ENCODE measurements around the gene TMEM256. TPM values are rescaled to one million over a fixed set of nuclear protein-coding genes. Genes with fewer than 3 reads are reported as not detected.

Gene TMEM256
- 10 to 100 TPM; 81.9 to 99.2 (median 87.3) TPM for polyA plus RNA-seq (ENCODE audit: insufficient read length in 3 of 3)
- long read RNA-seq, donor 1, transcript TMEM256-201 (4 exons, 486 nt), result major isoform, 66 of 92 reads
- long read RNA-seq, donor 1, partial matches to known transcripts, result 13 of 92 reads
- long read RNA-seq, donor 1, other reads (novel, unspliced or antisense), result 10 of 92 reads
- long read RNA-seq, donor 2, transcript TMEM256-201 (4 exons, 486 nt), result major isoform, 59 of 81 reads
- long read RNA-seq, donor 2, partial matches to known transcripts, result 22 of 81 reads
- long read RNA-seq, donor 2, other reads (novel, unspliced or antisense), result 0 of 81 reads
- long read RNA-seq, donor 3, transcript TMEM256-201 (4 exons, 486 nt), result major isoform, 91 of 132 reads
- long read RNA-seq, donor 3, partial matches to known transcripts, result 18 of 132 reads
- long read RNA-seq, donor 3, other reads (novel, unspliced or antisense), result 21 of 132 reads
- long read RNA-seq, donor 4, transcript TMEM256-201 (4 exons, 486 nt), result major isoform, 80 of 99 reads
- long read RNA-seq, donor 4, partial matches to known transcripts, result 7 of 99 reads
- long read RNA-seq, donor 4, other reads (novel, unspliced or antisense), result 9 of 99 reads
- long read RNA-seq, donor 5, result 0 reads
- long read RNA-seq, donor 6, transcript TMEM256-201 (4 exons, 486 nt), result major isoform, 50 of 54 reads
- long read RNA-seq, donor 6, partial matches to known transcripts, result 0 of 54 reads
- long read RNA-seq, donor 6, other reads (novel, unspliced or antisense), result 0 of 54 reads
- long read RNA-seq, donor 7, transcript TMEM256-201 (4 exons, 486 nt), result major isoform, 101 of 165 reads
- long read RNA-seq, donor 7, partial matches to known transcripts, result 35 of 165 reads
- long read RNA-seq, donor 7, other reads (novel, unspliced or antisense), result 27 of 165 reads
- long read RNA-seq, donor 8, result 0 reads
- long read RNA-seq, donor 9, transcript TMEM256-201 (4 exons, 486 nt), result major isoform, 46 of 75 reads
- long read RNA-seq, donor 9, partial matches to known transcripts, result 17 of 75 reads
- long read RNA-seq, donor 9, other reads (novel, unspliced or antisense), result 9 of 75 reads
- long read RNA-seq, donor 10, transcript TMEM256-201 (4 exons, 486 nt), result major isoform, 78 of 120 reads
- long read RNA-seq, donor 10, partial matches to known transcripts, result 21 of 120 reads
- long read RNA-seq, donor 10, other reads (novel, unspliced or antisense), result 17 of 120 reads
- long read RNA-seq, donor 11, transcript TMEM256-201 (4 exons, 486 nt), result major isoform, 52 of 63 reads
- long read RNA-seq, donor 11, partial matches to known transcripts, result 0 of 63 reads
- long read RNA-seq, donor 11, other reads (novel, unspliced or antisense), result 11 of 63 reads
- long read RNA-seq, donor 12, transcript TMEM256-201 (4 exons, 486 nt), result major isoform, 32 of 33 reads
- long read RNA-seq, donor 12, partial matches to known transcripts, result 0 of 33 reads
- long read RNA-seq, donor 12, other reads (novel, unspliced or antisense), result 0 of 33 reads
- long read RNA-seq, donor 13, result 0 reads
- long read RNA-seq, donor 14, transcript TMEM256-201 (4 exons, 486 nt), result major isoform, 54 of 81 reads
- long read RNA-seq, donor 14, partial matches to known transcripts, result 9 of 81 reads
- long read RNA-seq, donor 14, other reads (novel, unspliced or antisense), result 18 of 81 reads
- long read RNA-seq, donor 15, transcript TMEM256-201 (4 exons, 486 nt), result major isoform, 18 of 18 reads
- long read RNA-seq, donor 15, partial matches to known transcripts, result 0 of 18 reads
- long read RNA-seq, donor 15, other reads (novel, unspliced or antisense), result 0 of 18 reads
- long read RNA-seq, donor 16, transcript TMEM256-201 (4 exons, 486 nt), result major isoform, 142 of 184 reads
- long read RNA-seq, donor 16, partial matches to known transcripts, result 20 of 184 reads
- long read RNA-seq, donor 16, other reads (novel, unspliced or antisense), result 19 of 184 reads

GRCh38 chr17:7403977-7404736, at the start of gene TMEM256:
TMEM256 (minus strand) TSS chr17:7404097; CDS start chr17:7404084, 13 bp downstream.
- DNase-seq (ENCODE audit: extremely low read depth in 1 of 11, low read depth in 9 of 11, low spot score in 4 of 11), result peak; percentile 96 to 100 (median 99)

- DNase-seq (ENCODE audit: extremely low read depth in 1 of 11, low read depth in 9 of 11, low spot score in 4 of 11), result no peak
Observed at GRCh38 chr17:7448461-7448860, 44.6 kb upstream of the TMEM256 start.

- no peak for DNase-seq (ENCODE audit: extremely low read depth in 1 of 11, low read depth in 9 of 11, low spot score in 4 of 11)
Observed at GRCh38 chr17:7445619-7445968, 41.7 kb upstream of the TMEM256 start.

- no peak for DNase-seq (ENCODE audit: extremely low read depth in 1 of 11, low read depth in 9 of 11, low spot score in 4 of 11)
Observed at GRCh38 chr17:7444682-7445618, 41.1 kb upstream of the TMEM256 start, which contains the start of gene CHRNB1. CHRNB1 (plus strand) TSS chr17:7445061; CDS start chr17:7445128, 67 bp downstream.

- DNase-seq (ENCODE audit: extremely low read depth in 1 of 11, low read depth in 9 of 11, low spot score in 4 of 11), result no peak
Observed at GRCh38 chr17:7443499-7444485, 39.9 kb upstream of the TMEM256 start.

GRCh38 chr17:7442142-7442541, 38.2 kb upstream of the TMEM256 start:
- no peak for DNase-seq (ENCODE audit: extremely low read depth in 1 of 11, low read depth in 9 of 11, low spot score in 4 of 11)

GRCh38 chr17:7441266-7441665, 37.4 kb upstream of the TMEM256 start:
- no peak for DNase-seq (ENCODE audit: extremely low read depth in 1 of 11, low read depth in 9 of 11, low spot score in 4 of 11)

- no peak for DNase-seq (ENCODE audit: extremely low read depth in 1 of 11, low read depth in 9 of 11, low spot score in 4 of 11)
Observed at GRCh38 chr17:7440834-7441195, 36.9 kb upstream of the TMEM256 start.

GRCh38 chr17:7440113-7440833, 36.4 kb upstream of the TMEM256 start:
- no peak for DNase-seq (ENCODE audit: extremely low read depth in 1 of 11, low read depth in 9 of 11, low spot score in 4 of 11)

GRCh38 chr17:7439462-7440112, 35.7 kb upstream of the TMEM256 start, which contains the start of gene FGF11:
FGF11 (plus strand) TSS chr17:7439512; CDS start chr17:7439621, 109 bp downstream.
- DNase-seq (ENCODE audit: extremely low read depth in 1 of 11, low read depth in 9 of 11, low spot score in 4 of 11), result no peak

- no peak for DNase-seq (ENCODE audit: extremely low read depth in 1 of 11, low read depth in 9 of 11, low spot score in 4 of 11)
Observed at GRCh38 chr17:7438656-7439460, 35.0 kb upstream of the TMEM256 start.

- DNase-seq (ENCODE audit: extremely low read depth in 1 of 11, low read depth in 9 of 11, low spot score in 4 of 11), result no peak
Observed at GRCh38 chr17:7437950-7438614, 34.2 kb upstream of the TMEM256 start.
